ENCODE results near the gene TRIM29. TPM values are rescaled to one million over a fixed set of nuclear protein-coding genes. Genes with fewer than 3 reads are reported as not detected.
"Not testable (repeated sequence)": the region's sequence is repeated elsewhere in the genome, so short reads cannot be mapped to it uniquely, and the experiment has no call there.

The TRIM29 gene, protein sequence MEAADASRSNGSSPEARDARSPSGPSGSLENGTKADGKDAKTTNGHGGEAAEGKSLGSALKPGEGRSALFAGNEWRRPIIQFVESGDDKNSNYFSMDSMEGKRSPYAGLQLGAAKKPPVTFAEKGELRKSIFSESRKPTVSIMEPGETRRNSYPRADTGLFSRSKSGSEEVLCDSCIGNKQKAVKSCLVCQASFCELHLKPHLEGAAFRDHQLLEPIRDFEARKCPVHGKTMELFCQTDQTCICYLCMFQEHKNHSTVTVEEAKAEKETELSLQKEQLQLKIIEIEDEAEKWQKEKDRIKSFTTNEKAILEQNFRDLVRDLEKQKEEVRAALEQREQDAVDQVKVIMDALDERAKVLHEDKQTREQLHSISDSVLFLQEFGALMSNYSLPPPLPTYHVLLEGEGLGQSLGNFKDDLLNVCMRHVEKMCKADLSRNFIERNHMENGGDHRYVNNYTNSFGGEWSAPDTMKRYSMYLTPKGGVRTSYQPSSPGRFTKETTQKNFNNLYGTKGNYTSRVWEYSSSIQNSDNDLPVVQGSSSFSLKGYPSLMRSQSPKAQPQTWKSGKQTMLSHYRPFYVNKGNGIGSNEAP
- total RNA-seq = not detected in 2 replicates

DNA sequence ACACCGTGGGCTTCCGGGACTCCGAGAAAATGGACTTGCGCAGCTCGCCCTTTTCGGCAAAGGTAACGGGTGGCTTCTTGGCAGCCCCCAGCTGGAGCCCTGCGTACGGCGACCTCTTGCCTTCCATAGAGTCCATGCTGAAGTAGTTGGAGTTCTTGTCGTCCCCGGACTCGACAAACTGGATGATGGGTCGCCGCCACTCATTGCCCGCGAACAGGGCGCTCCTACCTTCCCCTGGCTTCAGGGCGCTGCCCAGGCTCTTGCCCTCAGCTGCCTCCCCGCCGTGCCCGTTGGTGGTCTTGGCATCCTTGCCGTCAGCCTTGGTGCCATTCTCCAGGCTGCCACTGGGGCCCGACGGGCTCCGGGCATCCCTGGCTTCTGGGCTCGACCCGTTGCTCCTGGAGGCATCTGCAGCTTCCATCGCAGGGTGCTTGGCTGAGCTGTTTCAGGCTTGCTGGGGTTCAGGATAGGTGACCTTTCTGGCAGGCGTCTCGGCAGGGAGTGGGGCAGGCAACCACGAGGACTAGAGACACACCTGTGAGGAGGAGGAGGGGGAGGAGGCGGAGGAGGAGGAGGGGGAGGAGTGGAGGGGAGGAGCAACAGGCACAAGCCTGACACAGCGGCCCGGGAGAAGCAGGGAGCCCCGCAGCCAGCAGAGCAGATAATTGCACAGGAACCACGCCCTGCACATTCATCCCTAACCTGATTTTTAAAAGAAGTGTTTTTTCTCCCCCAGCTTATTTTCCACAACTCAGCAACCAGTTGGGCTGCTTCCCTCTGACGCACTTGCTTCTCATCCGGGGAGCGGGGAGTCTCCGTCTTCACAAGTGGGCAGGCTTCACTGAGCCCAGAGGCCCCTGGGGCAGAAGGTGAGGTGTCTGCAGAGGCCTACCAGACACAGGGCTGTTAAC lies at the start of gene TRIM29:
Gene TRIM29 (minus strand): TSS at position 503 of the 911 bp plus-strand sequence. CDS start 82 bp downstream, at position 421.
- no peak for DNase-seq (ENCODE audit: low read depth in 2 of 2)

DNA sequence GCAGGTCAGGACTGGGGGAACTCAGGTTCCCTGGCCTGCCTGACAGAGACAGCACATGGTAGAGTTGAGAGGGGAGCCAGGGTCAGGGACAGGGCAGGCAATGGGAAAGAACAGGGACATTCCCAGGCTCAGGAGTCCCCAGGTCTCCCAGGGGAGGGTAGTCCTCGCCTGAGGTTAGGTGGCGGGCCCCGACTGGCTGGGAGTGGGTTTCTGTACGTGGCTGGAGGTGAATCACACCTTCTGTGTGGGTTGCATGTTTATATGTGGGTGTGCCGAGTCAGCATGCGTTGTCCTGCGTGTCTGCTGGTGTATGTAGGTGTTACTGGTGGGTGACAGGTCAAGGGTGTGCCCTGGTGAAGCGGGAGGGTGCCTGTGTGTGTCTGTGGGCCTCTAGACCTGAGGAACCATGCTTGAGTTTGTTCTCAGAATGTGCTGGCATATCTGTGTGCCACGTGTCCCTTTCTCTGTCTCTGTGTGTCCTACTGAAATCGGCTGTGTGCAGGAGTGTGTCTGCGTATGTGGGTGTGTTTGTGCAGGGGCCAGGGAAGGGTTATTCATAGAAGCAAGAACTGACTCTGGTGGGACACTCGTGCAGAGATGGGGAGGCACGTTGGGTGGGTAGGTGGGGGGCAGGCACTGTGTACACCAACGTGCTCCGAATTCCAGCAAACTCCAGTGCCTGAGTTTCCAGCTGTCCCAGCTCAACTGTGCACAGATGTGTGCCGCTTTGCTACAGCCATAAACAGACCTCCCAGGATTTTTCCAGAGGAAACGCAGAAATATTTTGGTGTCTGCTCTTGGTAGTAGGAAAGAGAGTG lies 49.1 kb upstream of the TRIM29 start:
- peak in 1 of 2 donors; percentile 70 for DNase-seq (ENCODE audit: low read depth in 2 of 2)

DNA sequence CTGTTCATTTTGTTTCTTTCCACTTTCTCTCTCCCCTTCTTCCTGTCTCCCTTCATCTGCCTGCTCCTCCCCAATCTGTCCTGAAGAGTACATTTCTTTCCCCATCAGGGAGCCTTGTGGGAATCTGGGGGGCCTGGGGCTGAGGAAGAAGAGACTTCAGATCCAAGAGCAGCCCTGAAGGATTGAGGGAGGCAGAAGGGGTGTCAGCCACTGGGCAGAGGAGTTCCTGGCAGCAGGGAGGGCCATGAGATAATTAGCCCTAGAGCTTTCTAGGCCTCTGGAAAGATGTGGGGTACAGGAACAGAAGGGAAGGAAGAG lies 48.5 kb upstream of the TRIM29 start:
- DNase-seq (ENCODE audit: low read depth in 2 of 2) = no peak

DNA sequence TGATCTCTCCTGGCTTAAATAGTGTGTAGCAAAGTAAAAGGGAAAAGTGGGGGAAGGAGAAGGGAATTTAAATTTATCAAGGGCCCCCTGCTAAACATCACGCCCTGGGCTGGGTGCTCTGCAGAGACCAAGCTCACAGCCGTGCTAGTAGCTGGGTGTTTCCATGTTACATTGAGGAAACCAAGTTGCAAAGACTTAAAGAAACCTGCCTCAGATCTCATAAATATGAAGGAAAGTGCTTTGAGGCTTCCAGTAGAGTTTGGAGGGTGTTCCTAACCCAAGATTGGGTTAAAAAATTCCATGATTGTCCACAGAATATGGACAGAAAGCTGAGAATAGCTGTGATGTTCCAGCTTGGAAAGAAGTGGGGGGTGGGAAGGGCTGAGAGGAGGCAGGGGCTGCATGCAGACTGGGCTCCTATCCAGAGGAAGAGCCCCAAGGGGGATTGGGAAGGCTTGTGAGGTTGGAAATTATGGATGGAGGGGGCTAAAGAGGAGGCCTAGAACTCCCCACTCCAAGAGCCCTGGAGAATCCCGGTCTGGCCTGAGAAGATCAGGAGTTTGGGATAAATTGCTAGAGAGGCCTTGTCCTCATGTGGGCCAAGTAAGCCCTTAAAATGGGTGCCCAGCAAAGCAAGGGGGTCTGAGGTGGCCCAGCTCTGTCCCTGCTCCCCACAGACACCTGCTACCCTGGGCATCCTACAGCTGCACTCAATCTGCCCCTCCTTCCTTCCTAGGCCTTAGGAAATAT lies 48.0 kb upstream of the TRIM29 start:
- no peak for DNase-seq (ENCODE audit: low read depth in 2 of 2)

DNA sequence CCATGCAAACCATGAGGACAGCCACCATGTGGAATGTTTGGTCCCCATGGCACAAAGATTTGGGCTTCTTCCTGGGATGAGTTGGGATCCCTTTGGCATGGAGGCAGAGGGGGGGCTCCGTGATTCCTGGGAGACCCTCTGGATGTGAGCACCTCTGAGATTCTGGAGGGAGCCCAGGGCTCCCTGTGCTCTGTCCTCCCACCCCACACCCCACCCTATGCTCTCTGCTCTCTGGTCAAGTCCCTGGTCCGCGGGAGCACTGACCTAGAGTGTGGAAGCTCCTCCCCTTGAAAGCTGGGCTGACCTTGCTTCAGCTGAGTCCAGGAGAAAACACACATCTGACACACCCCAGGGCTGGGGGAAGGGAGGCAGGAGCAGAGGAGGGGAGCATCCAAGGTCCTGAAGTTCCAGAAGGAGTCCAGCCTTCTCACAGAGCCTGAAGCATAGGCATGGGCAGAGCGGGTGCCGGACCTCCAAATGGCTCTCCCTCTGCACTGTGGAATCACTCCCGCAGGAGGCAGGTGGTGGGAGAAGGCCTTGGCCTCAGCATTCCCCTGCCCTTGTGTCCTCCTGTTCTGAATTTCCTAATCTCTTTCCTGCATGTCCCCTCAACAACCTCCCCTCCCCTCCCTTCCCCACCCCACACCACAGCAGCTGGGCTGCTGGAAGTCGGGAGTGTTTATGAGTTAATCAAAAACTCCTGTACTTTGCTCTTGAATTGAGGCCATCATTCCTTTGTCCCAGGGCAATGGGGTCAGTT lies 47.2 kb upstream of the TRIM29 start:
- DNase-seq (ENCODE audit: low read depth in 2 of 2) = no peak

DNA sequence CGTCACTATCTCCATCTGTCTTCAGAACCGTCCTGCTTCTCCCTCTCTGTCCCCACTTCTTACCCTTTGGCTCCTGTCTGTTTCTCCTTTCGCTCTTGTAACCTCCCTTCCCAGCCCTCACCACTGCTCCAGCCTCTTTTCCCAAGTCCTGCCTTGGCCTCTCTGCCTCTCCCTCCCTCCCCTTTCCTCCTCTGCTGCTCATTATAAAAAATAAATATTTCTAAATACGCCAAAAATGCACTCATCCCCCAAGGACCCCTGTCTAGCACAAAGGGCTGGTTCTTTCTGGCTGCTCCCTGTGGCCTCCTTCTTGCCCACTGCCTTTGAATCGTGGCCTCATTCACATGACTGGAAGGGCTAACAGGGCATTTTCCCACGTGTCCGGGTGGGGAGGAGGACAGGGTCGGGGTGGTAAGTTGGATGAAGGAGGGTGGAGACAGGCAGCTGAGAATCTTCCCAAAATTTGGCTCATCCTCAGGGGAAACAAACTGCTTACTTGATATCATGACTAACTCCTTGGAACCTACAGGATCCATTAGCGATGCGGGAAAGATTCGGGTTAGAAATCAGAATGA lies 46.5 kb upstream of the TRIM29 start:
- DNase-seq (ENCODE audit: low read depth in 2 of 2) = no peak

DNA sequence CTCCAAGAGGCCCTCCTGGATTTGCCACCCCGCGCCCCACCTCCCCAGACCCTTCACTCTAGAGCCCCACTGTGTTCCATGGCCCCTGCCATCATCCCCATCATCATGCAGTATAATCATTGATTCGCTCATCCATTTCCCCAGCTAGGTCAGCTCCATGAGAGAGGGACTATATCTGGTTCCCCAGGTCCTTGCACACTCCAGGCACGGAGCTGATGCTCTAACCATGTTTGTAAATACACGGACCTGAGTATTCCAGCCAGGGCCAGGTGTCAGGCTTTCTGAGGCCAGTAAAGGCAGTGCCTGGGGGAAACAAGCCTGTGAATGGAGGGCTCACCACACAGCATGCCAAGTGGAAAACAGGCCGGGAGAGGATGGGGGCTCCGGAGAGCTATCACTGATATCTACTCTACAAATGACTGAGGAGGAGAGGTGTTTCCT lies 45.8 kb upstream of the TRIM29 start:
- DNase-seq (ENCODE audit: low read depth in 2 of 2) = no peak

DNA sequence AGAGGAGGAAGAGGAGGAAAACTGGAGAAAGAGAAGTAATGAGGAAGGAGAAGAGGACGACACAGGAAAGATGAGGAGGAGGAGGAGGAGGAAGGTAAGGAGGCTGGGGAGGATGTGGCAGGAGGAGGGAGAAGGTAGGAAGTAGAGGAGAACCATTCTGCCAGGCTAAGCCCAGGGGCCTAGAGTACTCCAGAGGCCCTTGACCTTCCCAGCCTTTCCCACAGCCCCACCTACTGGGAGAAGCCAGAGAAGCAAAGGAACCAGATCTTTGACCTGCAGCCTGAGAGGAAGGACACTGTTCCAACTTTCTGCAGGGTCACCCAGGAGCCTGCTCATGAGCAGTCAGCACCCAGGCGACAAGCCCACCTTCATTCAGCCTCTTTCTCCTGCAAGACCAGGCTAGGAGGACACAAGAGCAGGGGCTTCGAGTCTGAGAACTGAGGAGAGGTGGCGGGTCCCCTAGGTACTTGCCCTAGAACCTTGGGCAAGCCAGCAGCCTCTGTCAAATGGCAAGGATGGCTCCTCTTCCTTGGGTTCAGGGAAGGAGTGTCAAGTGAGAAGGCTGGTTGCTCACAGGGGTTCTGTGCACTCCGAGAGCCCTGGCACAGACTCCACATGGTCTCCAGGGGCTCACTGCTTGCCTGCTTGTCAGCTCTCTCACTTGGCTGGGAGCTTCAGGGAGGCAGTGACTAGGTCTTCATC lies 45.0 kb upstream of the TRIM29 start:
- DNase-seq (ENCODE audit: low read depth in 2 of 2) = no peak

DNA sequence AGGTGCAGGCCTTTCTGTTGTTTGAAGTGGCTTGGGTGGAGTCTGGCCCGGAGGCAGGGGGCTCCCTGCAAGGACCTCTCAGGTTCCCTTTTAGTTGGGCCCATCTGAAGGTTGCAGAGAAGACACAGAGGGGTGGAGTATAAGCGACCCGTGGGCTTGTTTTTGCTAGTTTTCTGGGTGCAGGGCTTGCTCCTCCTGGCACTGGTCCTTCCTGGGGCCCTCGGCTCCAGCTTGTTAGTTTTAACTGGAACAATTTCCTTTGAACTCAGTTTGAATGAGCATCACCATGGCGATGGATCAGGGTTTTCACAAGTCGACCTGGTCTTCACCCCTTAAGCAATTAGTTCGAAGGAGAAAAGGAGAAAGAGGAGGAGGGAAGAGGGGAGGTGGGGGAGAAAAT lies 44.5 kb upstream of the TRIM29 start:
- DNase-seq (ENCODE audit: low read depth in 2 of 2) = no peak

DNA sequence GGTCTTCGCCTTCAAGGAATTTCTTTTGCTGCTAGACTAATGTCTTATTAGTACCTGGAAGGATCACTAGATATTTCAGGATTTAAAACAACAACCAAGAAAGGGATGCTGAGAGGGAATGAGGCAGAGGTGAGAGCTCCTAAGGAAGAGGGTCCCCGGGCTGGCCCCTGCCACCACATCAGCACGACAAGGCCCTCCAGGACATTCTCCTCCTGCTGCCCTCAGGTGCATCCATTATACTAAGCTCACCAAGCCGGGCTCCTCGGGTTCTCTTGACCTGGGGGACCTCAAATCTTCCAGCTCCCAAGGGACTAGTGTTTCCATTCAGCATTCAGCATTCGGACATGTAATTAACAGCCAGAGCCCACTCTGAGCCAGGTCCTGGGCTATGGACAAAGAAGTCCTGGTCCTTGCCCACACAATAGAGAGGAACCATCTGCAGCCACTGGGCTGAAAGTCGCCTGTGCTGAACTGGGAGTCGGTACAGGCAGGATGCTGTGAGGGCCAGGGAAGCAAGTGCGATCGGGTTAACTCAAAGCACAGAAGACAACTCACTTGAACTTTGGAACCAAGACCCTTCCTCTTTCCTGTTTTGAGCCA lies 43.6 kb upstream of the TRIM29 start:
- DNase-seq (ENCODE audit: low read depth in 2 of 2) = no peak

DNA sequence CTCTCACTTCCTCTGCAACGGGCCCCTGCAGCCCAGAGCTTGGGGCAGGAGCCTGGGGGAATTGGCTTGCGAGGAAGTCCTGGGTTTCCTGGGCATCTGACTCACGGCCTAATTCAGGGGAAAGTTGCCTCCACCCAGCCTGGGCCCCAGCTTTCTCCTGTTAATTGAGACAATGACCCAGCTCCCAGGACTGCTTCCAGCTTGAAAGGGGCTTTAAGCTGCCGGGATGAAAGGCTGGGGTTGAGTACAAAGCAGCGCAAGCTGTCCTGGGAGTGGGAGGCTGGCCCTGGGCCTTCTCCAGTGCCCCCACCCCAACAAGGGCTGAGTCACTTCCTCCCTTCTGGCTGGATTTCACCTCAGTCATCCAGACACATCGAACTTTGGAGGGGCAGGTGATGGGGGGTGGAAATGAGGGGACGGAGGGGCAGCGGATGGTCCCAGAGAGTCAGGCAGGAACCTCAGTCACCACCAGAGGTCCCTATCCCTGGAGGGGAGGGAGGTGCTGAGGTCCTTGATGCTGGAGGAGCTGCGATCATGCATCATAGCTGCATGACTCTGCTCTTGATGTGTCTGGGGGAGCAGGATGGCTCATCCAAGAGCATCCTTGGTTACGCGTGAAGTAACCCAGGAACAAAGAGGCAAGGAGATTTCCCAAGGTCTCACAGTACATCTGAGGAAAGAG lies 42.8 kb upstream of the TRIM29 start:
- peak in 1 of 2 donors; percentile 54 for DNase-seq (ENCODE audit: low read depth in 2 of 2)

DNA sequence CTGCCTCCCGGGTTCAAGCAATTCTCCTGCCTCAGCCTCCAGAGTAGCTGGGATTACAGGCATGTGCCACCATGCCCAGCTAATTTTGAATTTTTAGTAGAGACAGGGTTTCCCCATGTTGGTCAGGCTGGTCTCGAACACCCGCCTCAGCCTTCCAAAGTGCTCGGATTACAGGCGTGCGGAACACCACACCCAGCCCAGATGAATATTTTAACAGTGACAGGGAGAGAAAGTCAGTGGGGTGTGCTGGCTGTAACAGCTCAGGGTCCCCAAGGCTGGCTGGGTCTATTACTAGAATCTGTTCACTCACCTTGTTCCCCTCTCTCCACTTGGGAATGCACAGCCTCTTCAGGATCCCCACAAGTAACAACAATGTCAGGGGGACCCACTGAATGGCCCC lies 42.1 kb upstream of the TRIM29 start:
- DNase-seq (ENCODE audit: low read depth in 2 of 2) = not testable (repeated sequence)

DNA sequence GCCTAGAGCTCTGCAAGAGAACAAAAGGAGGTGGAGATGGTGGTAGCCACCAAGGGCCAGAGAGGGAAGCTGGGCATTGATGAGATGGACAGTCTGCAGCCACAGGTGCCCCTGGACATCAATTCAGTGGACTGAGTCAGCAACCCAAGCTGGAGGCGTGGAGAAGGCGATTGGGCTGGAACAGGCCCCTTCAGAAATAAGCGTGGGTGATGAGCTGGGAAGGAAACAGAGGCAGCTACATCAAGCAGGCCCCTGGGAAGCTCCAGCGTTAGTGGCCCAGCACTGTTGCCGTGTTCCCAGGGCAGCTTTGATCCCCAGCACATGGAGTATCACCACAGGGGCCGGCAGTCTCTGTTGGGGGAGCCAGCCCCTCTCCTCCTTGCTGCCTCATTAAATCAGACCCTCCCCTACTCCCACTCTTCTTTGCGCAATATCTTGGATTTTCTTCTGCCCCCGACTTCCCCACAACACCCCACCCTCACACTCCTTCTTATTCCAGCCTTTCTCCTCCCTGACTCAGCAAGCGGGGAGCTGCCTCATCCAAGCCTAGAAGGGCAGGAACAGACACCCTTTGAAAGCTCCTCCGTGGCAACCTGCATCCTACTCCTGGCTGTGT lies 41.3 kb upstream of the TRIM29 start:
- DNase-seq (ENCODE audit: low read depth in 2 of 2) = no peak

DNA sequence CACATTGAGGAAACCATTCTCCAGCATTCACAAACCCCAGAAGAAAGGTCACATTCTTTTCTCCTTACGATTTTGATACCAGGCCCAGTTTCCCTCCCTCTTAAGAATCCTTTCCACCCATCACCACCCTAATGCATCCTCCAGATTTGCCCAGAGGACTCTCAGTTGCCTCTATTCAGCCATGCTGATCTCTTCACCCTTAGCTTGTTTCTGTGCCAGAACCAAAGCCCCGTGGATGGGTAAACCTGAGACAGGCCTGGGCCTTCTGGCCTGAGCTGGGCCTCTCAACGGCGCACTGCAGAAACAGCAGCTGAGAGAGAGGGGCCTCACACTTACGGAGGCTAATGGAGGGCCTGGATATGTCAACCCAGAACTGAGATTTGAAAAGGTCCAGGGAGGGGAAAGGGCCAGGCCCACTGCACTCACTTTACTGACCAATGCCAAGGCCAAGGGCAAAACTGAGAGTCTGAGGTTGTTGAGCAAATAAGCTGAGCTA lies 40.7 kb upstream of the TRIM29 start:
- no peak for DNase-seq (ENCODE audit: low read depth in 2 of 2)

DNA sequence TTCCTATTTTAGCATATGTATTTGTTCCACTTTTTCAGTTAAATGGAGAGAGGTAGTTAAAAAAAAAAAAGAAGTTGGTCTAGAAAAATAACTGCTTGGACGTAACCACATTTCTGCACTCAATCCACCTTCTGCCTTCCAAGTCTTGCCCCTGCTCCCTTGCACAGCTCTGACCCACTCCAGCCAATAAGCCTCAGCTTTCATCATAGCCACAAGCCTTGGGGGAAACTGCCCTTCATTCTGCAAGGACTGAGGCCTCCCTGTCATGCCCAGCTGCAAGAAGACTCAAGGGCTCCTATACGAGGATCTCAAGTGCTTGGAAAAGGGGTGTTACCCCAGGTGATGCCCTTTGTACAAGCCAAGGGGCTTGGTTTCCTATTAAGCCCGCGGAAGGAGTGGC lies 37.0 kb upstream of the TRIM29 start:
- no peak for DNase-seq (ENCODE audit: low read depth in 2 of 2)

DNA sequence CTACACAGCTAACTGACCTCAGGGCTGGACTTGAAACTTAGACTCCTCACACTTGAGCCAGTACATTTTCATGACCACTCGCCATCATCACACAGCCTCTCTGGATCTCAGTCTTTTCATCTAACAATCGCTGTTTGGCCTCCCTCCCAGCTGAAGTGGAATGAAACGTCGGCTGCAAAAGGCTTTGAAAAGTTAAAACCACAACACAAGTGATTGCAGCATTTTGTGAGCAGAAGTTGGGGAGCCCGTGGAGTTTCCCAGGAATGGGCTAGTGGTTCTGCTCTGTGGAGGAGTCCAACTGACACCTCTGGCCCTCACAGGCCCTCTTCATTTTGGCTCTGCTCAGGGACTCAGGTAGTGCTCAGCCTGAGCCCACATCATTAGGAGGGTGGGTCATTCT lies 35.9 kb upstream of the TRIM29 start:
- DNase-seq (ENCODE audit: low read depth in 2 of 2) = no peak

DNA sequence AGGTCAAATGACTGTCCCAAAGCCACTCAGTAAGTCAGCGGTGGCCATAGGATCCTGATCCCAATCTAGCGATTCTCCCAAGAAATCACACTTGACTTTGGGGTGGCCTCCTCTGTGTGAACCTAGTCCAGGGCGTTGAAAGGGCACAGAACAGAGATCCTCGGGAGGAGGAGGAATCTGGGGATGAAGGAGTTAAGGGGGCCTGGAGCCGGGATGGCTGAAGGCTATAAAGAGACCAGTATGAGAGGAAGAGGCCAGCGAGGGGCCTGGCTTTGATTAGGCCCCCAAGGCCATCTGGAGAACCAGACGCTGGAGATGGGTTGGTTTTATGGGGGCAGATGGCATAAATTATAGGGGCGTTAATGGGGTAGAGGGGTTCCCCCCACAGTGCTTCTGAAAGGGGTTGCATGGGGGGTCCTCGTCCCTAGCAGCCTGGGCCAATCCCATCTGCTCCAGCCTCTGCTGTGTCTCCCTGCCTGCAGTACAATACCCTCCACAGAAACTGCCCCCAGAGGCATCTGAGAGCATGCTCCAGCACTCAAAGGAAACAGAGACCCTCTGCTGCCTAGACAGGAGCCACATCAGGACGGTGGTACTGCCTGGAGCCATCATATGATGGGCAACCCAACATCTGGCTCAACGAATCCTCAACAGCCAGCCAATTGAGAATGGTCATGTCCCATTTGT lies 35.2 kb upstream of the TRIM29 start:
- no peak for DNase-seq (ENCODE audit: low read depth in 2 of 2)

All from lung microvascular endothelial cell (primary cell).